Astrocyte (in vitro differentiated cells and primary cell): Measurements from ENCODE around the gene DBET. TPM values are rescaled to one million over a fixed set of nuclear protein-coding genes. Genes with fewer than 3 reads are reported as not detected.
"Not testable (repeated sequence)": the region's sequence is repeated elsewhere in the genome, so short reads cannot be mapped to it uniquely, and the experiment has no call there.

Experiments
- DNase-seq: peaks from one replicate; pipeline ENCODE4 v3.0.0-alpha.2; 2010; ENCODE audit warnings: low read depth
- FAIRE-seq: peaks from 2 replicates; lab custom pipeline; 2011; peaks lifted over from hg19 to GRCh38; lab: Jason Lieb, UNC
- H2AFZ ChIP-seq: 2 replicates; pipeline ENCODE4 v1.6.0; 2012; ENCODE audit warnings: low read depth, low read length, inconsistent platforms
- H3K27ac ChIP-seq: 2 replicates; pipeline ENCODE4 v1.5.1; 2011; ENCODE audit warnings: low read depth, low read length, inconsistent platforms
- H3K27me3 ChIP-seq: 2 replicates; pipeline ENCODE4 v1.6.0; 2011; ENCODE audit warnings: low read length, inconsistent platforms; ENCODE audit not compliant: insufficient read depth
- H3K36me3 ChIP-seq: 2 replicates; pipeline ENCODE4 v1.5.1; 2011; ENCODE audit warnings: low read length, inconsistent platforms; ENCODE audit not compliant: insufficient read depth
- H3K4me1 ChIP-seq: 2 replicates; pipeline ENCODE4 v1.5.1; 2011; ENCODE audit warnings: low read length, inconsistent platforms; ENCODE audit not compliant: insufficient read depth
- H3K4me2 ChIP-seq: 2 replicates; pipeline ENCODE4 v1.6.0; 2012; ENCODE audit warnings: low read length, inconsistent platforms
- H3K4me3 ChIP-seq: 2 replicates; pipeline ENCODE4 v1.5.1; 2011; ENCODE audit warnings: low read depth, mild to moderate bottlenecking, low read length, inconsistent platforms; ENCODE audit not compliant: insufficient read depth
- H3K79me2 ChIP-seq: 2 replicates; pipeline ENCODE4 v1.6.0; 2012; ENCODE audit warnings: mild to moderate bottlenecking, low read length, inconsistent platforms; ENCODE audit not compliant: insufficient read depth
- H3K9ac ChIP-seq: 2 replicates; pipeline ENCODE4 v1.6.0; 2012; ENCODE audit warnings: mild to moderate bottlenecking, low read length, inconsistent platforms
- H3K9me3 ChIP-seq: 2 replicates; pipeline ENCODE4 v1.5.1; 2012; ENCODE audit warnings: low read depth, mild to moderate bottlenecking, low read length, inconsistent platforms; ENCODE audit not compliant: insufficient read depth
- H4K20me1 ChIP-seq: 2 replicates; pipeline ENCODE4 v1.6.0; 2012; ENCODE audit warnings: low read length, inconsistent platforms; ENCODE audit not compliant: insufficient read depth
- H3K27ac Mint-ChIP-seq: one replicate; pipeline ENCODE4 v1.8.0; 2021; ENCODE audit warnings: mild to moderate bottlenecking, mixed read lengths; ENCODE audit not compliant: unreplicated experiment
- H3K27me3 Mint-ChIP-seq: one replicate; pipeline ENCODE4 v1.8.0; 2021; ENCODE audit warnings: low read depth, mixed read lengths; ENCODE audit not compliant: unreplicated experiment
- H3K36me3 Mint-ChIP-seq: one replicate; pipeline ENCODE4 v1.8.0; 2021; ENCODE audit warnings: low read depth, mixed read lengths; ENCODE audit not compliant: unreplicated experiment
- H3K4me1 Mint-ChIP-seq: one replicate; pipeline ENCODE4 v1.8.0; 2021; ENCODE audit warnings: low read depth, mixed read lengths; ENCODE audit not compliant: unreplicated experiment
- H3K4me3 Mint-ChIP-seq: one replicate; pipeline ENCODE4 v1.8.0; 2021; ENCODE audit warnings: mild to moderate bottlenecking, moderate library complexity, mixed read lengths; ENCODE audit not compliant: unreplicated experiment
- H3K9me3 Mint-ChIP-seq: one replicate; pipeline ENCODE4 v1.8.0; 2021; ENCODE audit warnings: mild to moderate bottlenecking, mixed read lengths; ENCODE audit not compliant: unreplicated experiment
- EZH2 ChIP-seq: IDR thresholded peaks from 2 replicates; pipeline ENCODE4 v1.6.1; 2012; ENCODE audit warnings: mild to moderate bottlenecking, low read length, inconsistent platforms; ENCODE audit not compliant: insufficient read depth
- total RNA-seq: library from RNA; stranded (reverse); gene quantifications from 2 replicates; pipeline ENCODE4 v1.2.1, GENCODE V29; 2021
- TF ChIP-seq, protein P1 (sequence below): IDR thresholded peaks from 2 replicates; pipeline ENCODE4 v1.5.1; 2011; ENCODE audit warnings: low read depth, mild to moderate bottlenecking, inconsistent platforms, low read length, moderate library complexity; ENCODE audit not compliant: insufficient read depth

Gene DBET
- total RNA-seq, 1 donor from 2014 or later: not detected

GRCh38 chr4:190018201-190018920 lies 45.9 kb upstream of the DBET start:
- FAIRE-seq (no peak), DNase-seq (no peak)
- Histone ChIP-seq H3K9me3 (peaks cover 14% of the 10 kb centered on the region), H3K27ac (no peak overlapping the region), H3K36me3 (no peaks in the 10 kb centered on the region), H3K9ac (no peak overlapping the region), H2AFZ (no peak overlapping the region), H3K4me2 (no peak overlapping the region), H4K20me1 (no peaks in the 10 kb centered on the region), H3K27me3 (peaks cover 59% of the 10 kb centered on the region), H3K4me3 (no peak overlapping the region), H3K4me1 (no peaks in the 10 kb centered on the region), H3K79me2 (no peaks in the 10 kb centered on the region)
- no peaks in the 10 kb centered on the region for H3K36me3 Mint-ChIP-seq
- H3K4me3 Mint-ChIP-seq: no peak overlapping the region
- no peak overlapping the region for H3K27ac Mint-ChIP-seq
- H3K27me3 Mint-ChIP-seq: peaks cover 56% of the 10 kb centered on the region
- no peaks in the 10 kb centered on the region for H3K4me1 Mint-ChIP-seq
- H3K9me3 Mint-ChIP-seq: peaks cover 36% of the 10 kb centered on the region
- TF ChIP-seq, protein P1, sequence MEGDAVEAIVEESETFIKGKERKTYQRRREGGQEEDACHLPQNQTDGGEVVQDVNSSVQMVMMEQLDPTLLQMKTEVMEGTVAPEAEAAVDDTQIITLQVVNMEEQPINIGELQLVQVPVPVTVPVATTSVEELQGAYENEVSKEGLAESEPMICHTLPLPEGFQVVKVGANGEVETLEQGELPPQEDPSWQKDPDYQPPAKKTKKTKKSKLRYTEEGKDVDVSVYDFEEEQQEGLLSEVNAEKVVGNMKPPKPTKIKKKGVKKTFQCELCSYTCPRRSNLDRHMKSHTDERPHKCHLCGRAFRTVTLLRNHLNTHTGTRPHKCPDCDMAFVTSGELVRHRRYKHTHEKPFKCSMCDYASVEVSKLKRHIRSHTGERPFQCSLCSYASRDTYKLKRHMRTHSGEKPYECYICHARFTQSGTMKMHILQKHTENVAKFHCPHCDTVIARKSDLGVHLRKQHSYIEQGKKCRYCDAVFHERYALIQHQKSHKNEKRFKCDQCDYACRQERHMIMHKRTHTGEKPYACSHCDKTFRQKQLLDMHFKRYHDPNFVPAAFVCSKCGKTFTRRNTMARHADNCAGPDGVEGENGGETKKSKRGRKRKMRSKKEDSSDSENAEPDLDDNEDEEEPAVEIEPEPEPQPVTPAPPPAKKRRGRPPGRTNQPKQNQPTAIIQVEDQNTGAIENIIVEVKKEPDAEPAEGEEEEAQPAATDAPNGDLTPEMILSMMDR: no peak
- TF ChIP-seq EZH2: no peak

DNA sequence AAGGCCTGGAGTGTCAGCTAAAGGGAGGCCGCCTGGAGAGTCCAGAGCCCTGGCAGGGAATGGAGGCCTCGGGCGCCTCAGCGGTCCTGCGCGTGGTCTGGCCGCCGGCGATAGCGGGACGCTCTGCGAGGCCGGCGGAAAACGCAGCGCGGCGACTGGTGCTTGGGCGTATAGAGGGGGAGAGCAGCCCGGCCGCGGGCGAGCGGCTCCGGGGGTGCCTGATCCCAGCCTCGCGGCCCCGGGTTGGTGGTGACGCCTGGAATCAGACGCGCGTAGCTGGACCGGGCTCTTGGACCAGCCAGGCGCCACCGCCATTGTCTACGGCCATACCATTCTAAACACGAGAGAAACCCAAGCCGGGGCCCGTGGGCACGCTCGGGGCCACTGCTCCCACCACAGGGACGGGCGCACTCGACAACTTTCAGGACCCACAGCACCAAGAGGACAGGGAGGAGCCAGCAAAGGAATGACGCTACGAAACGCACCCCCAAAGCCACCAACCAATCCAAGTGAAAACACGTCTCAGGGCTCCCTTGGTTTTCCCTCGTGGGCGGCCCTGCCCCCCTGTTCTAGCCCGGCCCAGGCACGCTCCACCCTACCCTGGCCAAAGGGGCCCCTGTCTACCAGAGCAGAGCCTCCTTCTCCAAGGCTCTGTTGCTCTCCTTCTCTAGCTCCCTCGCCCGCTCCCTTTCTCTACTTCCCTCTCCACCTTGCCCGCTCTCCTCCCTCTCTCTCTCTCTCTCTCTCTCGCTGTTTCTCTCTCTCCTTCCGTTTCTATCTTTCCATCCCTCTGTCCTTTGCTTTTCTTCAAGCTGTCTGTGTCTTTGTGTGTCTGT lies 45.1 kb upstream of the DBET start:
- H3K4me1 ChIP-seq: no peaks in the 10 kb centered on the region
- no peaks in the 10 kb centered on the region for H4K20me1 ChIP-seq
- Mint-ChIP-seq H3K36me3 (no peaks in the 10 kb centered on the region), H3K27me3 (peaks cover 51% of the 10 kb centered on the region), H3K4me1 (no peaks in the 10 kb centered on the region), H3K4me3 (no peak overlapping the region), H3K27ac (no peak overlapping the region), H3K9me3 (peaks cover 33% of the 10 kb centered on the region)
- H3K27ac ChIP-seq: no peak overlapping the region
- H3K4me3 ChIP-seq: no peak overlapping the region
- no peak overlapping the region for H2AFZ ChIP-seq
- H3K27me3 ChIP-seq: peaks cover 58% of the 10 kb centered on the region
- FAIRE-seq (no peak), DNase-seq (no peak)
- no peaks in the 10 kb centered on the region for H3K36me3 ChIP-seq
- TF ChIP-seq, protein P1: no peak
- no peak for TF ChIP-seq EZH2
- H3K4me2 ChIP-seq: no peak overlapping the region
- no peak overlapping the region for H3K9ac ChIP-seq
- no peaks in the 10 kb centered on the region for H3K79me2 ChIP-seq
- H3K9me3 ChIP-seq: peaks cover 14% of the 10 kb centered on the region

- not testable (repeated sequence) for H3K36me3 Mint-ChIP-seq, H2AFZ ChIP-seq, H3K4me2 ChIP-seq, H3K4me1 ChIP-seq, H3K27ac ChIP-seq, H3K4me3 ChIP-seq, H3K4me3 Mint-ChIP-seq, DNase-seq, H3K9ac ChIP-seq, H3K4me1 Mint-ChIP-seq, H4K20me1 ChIP-seq, H3K79me2 ChIP-seq, H3K36me3 ChIP-seq
- peaks cover 33% of the 10 kb centered on the region for H3K9me3 Mint-ChIP-seq
- H3K9me3 ChIP-seq: peaks cover 14% of the 10 kb centered on the region
- peak overlapping the region; percentile 41 for H3K27ac Mint-ChIP-seq
- peaks cover 48% of the 10 kb centered on the region for H3K27me3 Mint-ChIP-seq
- H3K27me3 ChIP-seq: peaks cover 55% of the 10 kb centered on the region
- FAIRE-seq: peak; percentile 73
Observed at GRCh38 chr4:190019859-190020463, 44.3 kb upstream of the DBET start.
